Activated CD4-positive, alpha-beta T cell treated with anti-CD3 and anti-CD28 coated beads, Interleukin-2, amount 50 U/mL, for 48 hours (primary cell): ENCODE data around the gene TSFM.

Source experiments
- DNase-seq, 2 experiments: peaks; one replicate each; pipeline ENCODE4 v3.0.0-alpha.2; 2020

TSFM gene

DNA sequence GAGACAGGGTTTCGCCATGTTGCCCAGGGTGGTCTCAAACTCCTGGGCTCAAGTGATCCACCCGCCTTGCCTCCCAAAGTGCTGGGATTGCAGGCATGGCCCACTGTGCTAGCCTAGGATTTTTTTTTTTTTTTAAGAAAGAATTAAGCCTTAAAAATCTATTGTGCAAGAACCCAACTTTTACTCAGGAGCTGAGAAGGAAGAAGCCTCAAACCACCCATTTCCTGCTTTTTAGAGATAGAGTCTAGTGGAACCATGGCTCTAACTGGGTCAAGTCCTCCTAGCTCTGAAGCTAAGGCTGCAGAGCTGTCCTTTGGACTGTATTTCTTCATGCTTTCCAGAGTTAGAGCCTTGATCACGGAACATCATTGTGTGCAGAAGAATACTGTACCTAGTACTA, 1.3 kb upstream of the TSFM start:
- no peak for DNase-seq

DNA sequence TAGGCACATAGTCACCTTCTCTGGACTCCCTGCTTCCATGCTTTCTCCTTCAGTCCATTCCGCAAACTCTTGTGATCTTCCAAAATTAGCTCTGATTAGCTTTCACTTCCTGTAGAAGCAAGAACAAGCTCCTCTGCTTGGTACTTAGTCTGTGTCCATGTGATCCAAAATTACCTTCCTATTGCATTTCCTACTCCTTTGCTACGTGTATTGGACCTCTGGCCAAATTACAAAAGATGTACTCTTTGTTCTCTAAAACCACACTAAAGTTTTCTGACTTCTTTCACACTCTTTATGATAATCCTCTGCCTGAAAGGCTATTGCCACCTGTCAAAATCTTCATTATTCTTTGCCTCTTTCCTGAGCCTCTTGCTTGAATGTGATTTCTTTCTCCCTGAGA, 786 bp upstream of the TSFM start:
- DNase-seq = no peak

DNA sequence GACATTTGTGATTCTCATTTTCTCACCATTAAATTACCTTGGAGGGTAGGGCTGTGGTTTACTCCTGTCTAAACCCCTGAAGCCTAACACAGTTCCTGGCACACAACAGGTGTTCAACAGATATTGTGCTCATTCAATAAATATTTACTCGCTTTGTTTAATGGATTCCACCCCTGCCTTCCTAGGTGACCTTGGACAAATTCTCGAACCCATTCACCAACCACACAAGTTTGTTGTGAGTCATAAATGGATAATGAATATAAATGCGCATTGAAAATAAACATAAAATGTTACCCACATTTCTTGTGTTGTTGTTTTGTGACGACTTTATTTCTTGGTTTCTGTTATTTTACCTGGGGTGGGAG, 362 bp upstream of the TSFM start:
- no peak for DNase-seq

DNA sequence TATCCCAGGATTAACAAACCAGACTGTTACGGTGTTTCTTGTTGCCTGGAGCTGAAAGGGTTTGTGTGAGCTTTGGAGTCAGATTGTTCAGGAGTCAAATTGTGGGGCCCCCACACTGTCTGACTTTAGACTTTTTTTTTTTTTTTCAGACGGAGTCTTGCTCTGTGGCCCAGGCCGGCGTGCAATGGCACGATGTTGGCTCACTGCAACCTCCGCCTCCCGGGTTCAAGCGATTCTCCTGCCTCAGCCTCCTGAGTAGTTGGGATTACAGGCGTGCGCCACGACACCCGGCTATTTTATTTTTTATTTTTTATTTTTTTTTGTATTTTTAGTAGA, 847 bp downstream of the TSFM start:
- DNase-seq = no peak

DNA sequence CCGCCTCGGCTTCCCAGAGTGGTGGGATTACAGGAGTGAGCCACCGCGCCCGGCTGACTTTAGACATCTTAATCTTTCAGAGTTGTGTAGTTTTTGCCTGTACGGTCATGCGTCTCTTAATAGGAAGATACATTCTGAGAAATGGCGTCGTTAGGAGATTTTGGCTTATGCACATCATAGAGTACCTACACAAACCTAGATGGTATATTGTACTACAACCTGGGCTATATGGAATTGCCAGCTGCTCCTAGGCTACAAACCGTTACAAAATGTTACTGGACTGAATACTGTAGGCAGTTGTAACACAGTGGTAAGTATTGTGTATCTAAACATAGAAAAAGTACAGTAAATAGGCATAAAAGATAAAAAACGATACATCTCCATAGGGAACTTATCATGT, 1.3 kb downstream of the TSFM start:
- DNase-seq = no peak

DNA sequence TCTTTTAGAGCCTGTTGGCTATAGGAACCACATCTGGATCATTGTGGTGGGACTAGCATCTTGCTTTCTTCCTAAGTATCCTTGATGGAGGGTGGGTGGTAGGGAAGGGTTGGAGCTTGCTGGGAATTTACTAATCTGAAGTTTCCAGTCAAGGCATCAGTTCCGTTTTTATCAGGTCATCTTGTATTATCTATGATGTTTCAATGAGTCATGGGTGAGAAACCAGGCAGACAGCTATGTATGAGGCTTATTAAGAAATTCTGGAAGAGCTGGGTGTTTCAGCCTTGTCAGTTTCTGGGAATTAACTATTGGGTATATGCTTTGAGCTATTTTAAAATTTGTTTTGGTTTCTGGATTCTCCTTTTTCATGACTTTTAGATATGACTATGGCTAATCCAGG, 11.3 kb downstream of the TSFM start:
- no peak for DNase-seq

DNA sequence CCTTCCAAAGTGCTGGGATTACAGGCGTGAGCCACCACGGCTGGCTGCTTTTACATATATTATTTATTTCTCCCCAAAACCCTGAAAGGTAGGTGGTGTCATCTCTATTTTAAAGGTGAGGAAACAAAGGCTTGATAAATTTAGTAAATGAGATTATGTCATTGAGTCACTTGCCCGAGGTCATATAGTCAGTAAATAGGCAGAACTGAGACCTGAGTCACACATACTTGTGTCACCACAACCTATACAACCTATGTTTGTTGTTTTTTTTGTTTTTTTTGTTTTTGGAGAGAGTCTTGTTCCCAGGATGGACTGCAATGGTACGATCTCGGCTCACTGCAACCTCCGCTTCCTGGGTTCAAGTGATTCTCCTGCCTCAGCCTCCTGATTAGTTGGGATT, 12.8 kb downstream of the TSFM start:
- no peak for DNase-seq

DNA sequence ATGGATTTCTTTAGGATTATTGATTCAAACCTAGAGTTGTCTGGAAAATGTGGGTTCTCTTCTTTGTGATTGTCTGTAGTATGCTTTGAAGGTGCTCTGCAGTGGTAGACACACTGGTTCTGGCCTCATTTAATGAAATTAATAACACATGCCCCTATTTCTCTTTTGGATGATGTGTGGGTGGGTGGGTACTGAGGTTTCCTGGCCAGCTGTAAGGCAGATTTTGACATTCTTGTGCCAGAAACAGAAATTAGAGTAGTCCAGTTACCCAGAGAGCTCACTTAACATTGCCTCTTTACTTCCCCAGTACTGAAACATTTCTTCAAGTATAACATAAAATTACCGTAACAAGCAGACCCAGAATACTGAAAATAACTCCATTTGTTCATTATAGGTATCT, 14.4 kb downstream of the TSFM start:
- no peak for DNase-seq

DNA sequence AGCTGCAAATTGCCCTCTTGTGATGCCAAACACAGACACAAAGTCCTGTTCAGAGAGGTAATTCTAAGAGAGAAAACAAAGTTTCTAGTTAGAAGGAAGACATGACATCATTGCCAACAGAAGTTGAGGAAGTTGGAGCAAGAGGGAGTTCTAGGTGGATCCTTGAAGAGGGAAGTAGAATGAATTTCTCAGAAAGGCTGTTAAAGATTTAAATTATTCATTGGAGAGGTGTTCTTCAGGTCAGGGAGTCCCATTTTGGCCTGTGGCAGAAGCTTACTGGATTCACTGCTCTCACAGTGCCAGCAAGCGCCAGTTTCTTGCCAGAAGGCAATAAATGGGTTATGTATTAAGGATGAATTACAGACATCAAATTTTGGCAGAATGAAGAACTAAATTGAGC, 15.3 kb downstream of the TSFM start:
- no peak for DNase-seq

DNA sequence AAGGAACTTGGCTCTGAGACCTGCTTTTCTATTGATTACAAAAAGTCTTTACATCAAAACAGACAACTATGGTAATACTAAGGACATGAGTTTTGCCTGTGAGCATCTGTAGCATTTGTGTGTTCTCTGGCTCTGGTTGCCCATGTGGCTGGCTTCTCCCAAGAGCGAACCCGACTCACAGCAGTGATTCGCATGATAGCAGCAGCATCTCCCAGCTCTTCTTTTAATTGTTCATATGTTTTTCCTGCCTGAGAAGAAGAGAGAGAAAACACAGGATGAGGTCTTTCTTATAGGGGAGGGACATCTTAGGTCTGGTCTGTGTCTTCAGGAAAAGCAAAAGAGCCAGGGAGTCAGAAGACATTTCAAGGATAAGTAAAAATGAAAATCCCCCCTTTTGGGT, 18.4 kb downstream of the TSFM start:
- DNase-seq = no peak

DNA sequence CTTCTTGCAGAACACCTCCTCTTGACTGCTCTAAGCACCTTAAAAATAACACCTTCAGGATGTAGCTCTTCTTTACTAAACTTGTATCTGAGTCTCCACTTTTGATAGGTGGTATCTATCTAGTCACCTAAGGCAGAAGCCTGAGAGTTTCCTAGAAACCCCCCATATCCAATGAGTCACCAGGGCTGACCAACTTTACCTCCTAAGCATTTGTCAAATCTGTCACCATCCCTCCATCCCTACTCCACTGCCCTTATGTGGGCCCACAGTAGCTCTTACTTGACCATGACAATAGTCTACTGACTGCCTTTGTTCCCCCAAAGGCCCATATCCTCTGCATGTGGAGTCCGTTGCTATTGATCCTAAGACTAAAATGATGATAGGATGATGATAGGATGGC, 20.0 kb downstream of the TSFM start:
- no peak for DNase-seq

DNA sequence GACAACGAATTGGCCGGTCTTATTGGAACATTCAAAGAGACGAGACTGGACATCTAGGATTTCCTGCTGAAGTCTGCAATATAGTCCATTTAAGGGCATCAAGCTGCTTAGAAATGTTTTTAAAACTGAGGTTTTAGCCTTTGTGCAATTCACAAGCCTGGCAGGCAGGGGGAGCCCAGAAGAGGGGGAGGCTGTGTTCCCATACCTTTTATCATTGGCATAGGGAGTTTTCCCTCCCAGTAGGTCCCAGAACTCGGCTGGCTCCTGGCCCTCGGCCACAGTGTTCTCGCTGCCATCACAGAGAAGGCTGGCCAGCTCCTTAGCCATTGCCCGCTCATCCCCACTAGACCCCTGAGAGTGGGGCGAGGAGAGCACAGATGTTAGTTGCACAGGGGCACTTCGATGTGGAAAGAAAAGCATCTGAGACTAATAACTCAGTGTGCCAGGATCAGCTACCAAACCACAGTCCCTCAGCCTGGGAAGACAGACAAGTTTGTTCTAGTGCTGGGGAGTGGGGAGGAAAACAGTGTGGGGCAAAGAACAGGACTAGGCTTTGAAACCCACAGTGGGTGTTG, 20.8 kb downstream of the TSFM start:
- DNase-seq = peak; percentile 23 to 45

DNA sequence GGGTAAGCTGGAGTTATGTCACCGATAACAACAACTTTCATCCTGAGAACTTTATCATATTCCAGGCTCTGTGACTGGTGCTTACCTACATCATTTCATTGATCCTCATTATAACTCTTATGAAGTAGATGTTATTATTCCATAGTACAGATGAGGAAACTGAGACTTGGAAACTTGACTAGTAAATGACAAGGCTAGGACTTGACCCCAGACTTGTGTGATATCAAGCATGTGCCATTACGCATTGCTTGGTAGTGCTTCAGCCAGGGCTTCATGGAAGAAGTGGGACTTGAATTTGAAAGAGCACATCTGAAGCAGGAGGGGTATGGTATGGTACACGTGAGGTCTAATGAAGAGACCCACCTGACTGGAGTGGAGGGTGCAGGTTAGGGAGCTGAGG, 24.1 kb downstream of the TSFM start:
- DNase-seq = no peak

DNA sequence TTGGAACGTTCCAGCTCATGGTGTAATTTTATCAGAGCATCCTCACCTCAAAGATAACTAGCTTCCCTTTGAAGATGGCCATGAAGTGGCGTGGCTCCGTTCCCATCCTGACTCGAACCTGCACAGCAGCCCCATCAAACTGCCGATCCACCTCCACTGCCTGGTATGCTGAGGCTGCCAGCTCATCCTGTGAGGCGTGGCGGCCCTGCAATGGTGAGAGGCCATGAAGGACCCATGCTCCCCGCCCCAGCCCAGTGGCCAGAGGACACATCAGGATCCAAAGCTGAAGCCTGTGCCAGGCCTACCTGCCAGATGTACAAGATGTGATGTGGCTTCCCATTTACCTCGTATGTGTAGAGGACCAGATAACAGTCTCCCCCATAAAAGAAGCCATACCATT, 24.7 kb downstream of the TSFM start:
- no peak for DNase-seq

DNA sequence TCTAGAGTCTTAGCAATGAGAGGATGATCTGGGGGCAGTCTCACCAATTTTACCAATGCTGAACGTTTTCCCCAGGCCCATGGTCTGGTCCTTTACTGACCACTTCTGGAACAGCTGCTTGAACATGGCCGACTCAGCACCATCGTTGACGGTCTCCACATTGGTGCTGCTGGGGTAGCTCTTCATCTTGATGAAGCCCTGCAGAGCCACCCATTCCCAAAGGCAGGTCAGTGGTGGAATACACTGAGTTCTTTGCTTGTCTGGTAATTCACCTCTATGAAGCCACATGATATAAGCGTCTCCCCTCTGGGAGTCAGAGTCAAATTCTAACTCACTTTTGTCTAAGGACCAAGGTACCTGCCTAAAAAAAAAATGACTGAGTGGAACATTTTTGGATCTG, 25.8 kb downstream of the TSFM start:
- DNase-seq = no peak

DNA sequence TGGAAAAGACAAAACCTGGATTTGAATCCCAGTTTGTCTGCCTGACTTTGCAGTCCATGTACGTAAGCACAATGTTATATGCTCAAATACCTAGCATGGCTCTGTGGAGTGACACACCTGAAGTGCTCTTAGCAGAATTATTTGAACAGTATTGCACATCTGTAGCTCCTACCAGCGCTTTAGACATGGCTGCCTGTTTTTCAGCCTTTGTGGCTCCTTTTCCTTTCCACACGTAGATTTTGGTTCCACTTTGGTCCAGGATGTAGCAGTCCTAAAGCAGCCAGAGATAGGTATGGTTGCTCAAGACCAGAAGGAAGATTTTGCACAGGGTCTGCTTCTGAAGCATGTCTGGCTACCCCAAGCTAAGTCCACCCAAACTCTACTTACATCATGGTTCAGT, 26.8 kb downstream of the TSFM start:
- no peak for DNase-seq

DNA sequence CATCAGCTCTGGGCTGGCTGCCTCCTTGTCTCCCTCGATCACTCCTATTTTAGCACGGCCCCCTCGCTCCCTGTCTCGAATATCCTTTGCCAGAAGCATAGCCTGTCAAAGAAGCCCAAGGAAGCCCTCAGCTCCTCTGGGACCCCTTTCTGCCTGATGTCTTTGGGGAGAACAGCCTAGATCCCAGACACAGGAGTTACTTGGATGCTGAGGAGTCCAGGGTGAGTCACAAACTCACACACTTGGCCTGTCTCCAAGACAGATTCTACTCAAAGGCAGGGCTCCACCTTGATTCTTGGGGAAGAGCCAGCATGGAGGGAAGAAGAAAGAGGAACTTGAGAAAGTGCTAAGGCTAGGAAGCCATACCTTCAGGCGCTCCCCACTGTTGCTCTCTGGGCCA, 27.9 kb downstream of the TSFM start:
- DNase-seq = no peak

DNA sequence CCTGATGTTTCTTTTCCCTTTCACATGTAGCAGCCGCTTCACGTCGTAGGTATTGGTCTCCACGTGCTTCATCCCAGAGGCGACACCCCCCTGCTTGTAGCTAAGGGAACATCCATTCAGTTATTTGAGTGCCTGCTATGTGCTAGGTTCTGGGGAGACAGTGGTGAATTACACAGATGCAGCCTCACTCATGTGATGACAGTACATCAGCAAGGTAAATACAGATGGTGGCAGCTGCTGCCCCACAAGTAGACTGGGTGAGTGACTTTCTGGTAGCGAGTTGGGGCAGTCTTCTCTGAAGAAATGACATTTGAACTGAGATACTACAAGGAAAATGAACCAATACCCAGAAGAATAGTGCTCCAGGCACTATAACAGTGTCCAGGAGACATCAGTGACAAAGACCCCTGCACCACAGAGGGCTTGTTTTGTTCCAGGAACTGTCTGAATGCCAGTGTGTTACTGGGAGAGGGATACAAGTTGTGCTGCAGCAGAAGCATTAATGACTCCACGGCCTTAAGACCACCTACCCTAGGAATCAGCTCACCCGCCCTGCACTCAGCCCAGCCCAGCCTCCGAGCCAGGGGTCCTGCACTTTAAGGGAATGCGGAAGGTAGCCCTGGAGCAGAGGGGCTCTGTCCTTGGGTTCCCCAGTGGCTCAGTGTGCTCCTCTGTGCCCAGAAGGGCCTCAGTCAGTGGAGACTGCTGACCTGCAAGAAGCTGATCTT, 28.6 kb downstream of the TSFM start:
- DNase-seq = no peak

DNA sequence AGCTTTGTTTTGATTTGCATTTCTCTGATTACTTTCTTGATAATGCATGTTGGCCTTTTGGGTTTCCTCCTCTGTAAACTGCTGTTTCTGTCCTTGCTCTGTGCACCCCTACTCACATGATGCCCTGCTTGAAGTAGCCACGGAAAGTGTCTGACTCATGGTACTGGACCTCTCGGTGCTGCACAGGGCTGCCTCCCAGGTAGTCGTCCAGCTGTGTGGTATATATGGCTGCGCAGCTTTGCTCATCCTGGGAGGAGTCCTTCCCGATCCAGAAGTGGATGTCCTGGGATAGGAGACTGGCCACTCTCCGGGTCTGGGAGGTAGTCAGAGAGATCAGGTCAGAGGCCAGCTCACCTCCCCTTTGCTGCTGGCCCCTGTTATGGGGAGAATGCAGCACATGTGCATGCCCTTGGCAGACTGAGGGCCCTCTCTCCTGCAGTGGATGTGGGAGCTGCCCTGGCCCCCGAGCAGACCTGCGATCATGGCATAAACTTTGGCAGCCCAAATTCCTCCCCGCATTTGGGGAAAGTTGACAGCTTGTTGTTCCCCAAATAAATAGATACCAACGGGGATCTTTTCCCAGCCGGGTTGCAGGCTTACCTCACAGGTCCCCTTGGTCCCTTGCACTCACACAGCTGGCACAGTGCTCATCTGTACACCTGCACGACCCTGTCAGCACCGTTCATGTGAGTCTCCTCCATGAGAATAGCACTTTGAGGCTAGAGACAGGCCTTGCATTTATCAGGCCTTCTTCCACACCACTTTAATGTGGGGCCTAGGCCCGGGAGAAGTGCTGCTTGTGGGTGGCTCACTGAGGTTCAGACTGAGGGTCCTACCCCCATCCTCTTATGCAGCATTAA, 30.8 kb downstream of the TSFM start:
- DNase-seq = no peak

DNA sequence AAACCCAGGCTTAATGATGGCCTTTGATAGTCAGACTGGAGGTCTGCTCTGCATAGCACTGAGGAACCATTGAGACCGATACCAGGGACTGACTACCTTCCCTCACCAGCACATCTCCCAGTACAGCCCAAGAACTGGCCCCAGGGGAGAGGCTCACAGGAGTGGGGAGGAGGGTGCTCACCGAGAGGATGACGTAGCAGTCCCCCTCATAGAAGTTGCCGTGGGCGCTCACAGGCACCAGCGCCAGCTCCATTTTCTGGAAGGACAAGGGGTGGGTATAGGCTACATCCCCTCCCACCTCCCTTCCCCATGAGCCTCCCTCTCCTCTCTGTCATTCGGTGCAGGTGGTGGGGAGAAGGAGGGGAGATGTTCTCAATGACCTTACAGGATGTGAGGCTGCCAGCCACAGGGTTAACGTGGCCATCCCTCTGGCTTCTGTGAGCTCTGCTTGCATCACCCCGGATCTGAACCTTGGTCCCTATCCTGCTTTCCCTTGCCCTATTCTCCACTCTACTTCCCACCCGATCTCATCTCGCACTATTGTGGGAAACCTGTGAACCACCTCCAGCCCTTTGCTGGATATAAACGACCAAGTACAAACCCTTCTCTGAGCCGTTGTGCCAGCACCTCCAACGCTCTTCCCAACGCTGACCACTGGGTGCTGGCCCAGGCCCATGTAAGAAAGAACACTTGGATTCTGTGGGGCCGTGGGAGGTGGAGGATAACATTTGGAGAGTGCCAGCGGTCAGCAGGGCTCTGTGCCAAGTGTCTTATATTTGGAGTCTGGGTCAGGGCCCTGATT, 31.6 kb downstream of the TSFM start:
- DNase-seq = no peak

DNA sequence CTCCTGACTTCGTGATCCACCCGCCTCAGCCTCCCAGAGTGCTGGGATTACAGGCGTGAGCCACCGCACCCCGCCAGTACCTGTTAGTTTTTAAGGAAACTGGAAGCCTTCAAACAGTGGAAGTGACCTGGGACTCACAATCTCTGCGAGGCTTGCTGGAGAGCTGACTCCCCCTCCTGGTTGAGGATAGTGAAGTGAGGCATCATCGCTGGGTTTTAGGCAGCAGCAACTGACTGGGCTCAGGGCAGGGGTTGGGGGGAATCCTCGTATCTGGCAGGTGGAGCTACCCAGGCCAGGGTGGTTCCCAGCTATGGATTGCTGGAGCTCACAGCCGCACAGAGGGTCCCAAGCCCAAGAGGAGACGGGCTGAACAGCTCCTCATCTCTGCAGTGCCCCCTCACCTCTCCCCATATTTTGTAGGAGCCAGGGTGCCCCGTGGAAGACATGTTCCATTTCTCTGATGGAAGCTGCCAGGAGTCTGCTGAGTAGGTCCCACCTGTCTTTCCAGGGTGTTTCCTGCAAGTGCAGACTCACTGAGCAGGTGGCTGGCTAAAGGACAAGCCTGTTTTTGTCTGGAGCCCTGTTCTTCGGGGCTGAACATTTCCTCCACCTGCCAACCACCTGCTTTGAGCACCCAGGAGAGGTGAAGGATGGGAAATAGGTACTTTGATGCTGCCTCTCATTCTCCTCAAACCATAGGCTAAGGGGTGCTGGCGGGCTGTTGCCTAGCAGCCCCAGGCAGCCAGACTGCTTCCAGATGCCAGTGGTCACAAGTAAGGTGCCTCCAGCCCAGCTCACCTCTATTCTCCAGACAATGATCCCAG, 32.8 kb downstream of the TSFM start:
- DNase-seq = no peak

DNA sequence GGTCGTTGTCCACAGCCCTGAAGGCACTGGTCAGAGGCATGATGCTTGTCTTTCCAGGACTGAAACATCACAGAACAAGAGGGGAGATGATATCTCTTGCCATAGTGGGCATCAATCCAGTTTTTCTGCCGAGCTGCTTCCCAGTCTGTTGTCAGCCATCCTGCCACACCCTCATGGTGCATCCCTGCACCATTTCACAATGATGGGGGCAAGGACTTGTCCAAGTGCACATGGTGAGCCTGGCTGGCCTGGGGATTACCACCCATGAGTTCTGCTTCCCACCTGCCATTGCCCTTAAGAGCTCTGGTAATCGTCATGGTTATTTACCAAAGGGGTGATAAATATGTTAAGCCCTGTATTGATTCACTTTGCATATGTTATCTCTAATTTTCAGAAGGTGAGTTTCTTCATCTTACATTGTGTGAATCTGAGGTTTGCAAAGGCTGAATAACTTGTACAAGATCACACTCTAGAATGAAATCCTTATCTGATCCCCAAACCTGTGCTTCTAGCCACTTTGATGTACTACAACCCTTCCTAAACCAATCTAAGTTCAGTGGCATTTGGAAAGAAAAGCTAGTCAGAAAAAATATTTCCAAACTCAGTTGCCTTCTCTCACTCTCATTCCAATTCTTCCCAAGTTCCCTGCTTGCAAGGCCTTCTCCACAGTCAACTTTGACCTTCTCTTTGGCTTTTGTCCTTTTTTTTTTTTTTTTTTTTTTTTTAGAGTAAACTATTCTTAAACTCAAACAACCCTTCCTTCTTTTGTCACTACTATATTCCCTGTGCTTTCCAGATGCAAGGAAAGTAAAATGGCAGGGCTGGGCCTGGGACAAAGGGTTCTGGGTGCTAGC, 33.6 kb downstream of the TSFM start:
- no peak for DNase-seq
